Prostate gland (tissue), 2 donors: ENCODE measurements around the gene PCK1. TPM values are rescaled to one million over a fixed set of nuclear protein-coding genes. Genes with fewer than 3 reads are reported as not detected.

ENCODE experiments used
- DNase-seq: peaks from one replicate; pipeline ENCODE4 v3.0.0-alpha.2; 2019; ENCODE audit warnings: low spot score
- H3K27ac ChIP-seq, 2 donors: fragments of 200-600 bp; sonication (generic); 2 replicates each; pipeline ENCODE4 v1.5.1; 2017 to 2019
- H3K27me3 ChIP-seq: fragments of 200-600 bp; sonication (generic); replicated peaks from 2 replicates; pipeline ENCODE4 v1.5.1; 2019; ENCODE audit not compliant: insufficient read depth
- H3K36me3 ChIP-seq, 2 donors: fragments of 200-600 bp; sonication (generic); 1 replicate in 1 of 2; 2 replicates in 1 of 2; pipeline versions ENCODE4 v1.5.1 to v1.8.1; 2017 to 2019
- H3K4me1 ChIP-seq: fragments of 200-600 bp; sonication (generic); replicated peaks from 2 replicates; pipeline ENCODE4 v1.5.1; 2019
- H3K4me3 ChIP-seq, 2 donors: fragments of 200-600 bp; sonication (generic); 2 replicates each; pipeline ENCODE4 v1.5.1; 2017 to 2019
- H3K9me3 ChIP-seq: fragments of 200-600 bp; sonication (generic); 2 replicates; pipeline ENCODE4 v1.5.1; 2017
- CTCF ChIP-seq, 4 experiments: fragments of 200-600 bp in 2 of 4; fragments of 450-650 bp in 2 of 4; sonication (generic) in 2 of 4; IDR thresholded peaks; 1 replicate in 3 of 4; 2 replicates in 1 of 4; pipeline ENCODE4 v1.5.1; 2016 to 2019; ENCODE audit warnings: antibody characterized with exemption in 4 of 4, mild to moderate bottlenecking in 2 of 4, moderate library complexity in 2 of 4
- POLR2A ChIP-seq: fragments of 450-650 bp; IDR thresholded peaks from one replicate; pipeline ENCODE4 v1.6.1; 2016; ENCODE audit warnings: antibody characterized with exemption, mild to moderate bottlenecking
- POLR2AphosphoS5 ChIP-seq: sonication (generic); formaldehyde crosslinking; IDR thresholded peaks from one replicate; pipeline ENCODE4 v1.6.1; 2017; ENCODE audit warnings: antibody characterized with exemption
- WGBS: methylation state at CpG from one replicate; pipeline ENCODE4 v1.1.5; 2018; 5-methylcytosine and 5-hydroxymethylcytosine counted together
- intact Hi-C: fragments of 100-400 bp; cut with DNase I; formaldehyde crosslinking; loops from one replicate; pipeline ENCODE4 v1.14.2; 2022
- total RNA-seq, 2 donors: library from RNA; depleted of rRNA; stranded (reverse); fragments of >200 nt; gene quantifications; one replicate each; pipeline ENCODE4 v1.1.0, GENCODE V29; 2016

PCK1 gene
- total RNA-seq, 2 donors from 2014 or later: 0.68 TPM; not detected in 1

DNA sequence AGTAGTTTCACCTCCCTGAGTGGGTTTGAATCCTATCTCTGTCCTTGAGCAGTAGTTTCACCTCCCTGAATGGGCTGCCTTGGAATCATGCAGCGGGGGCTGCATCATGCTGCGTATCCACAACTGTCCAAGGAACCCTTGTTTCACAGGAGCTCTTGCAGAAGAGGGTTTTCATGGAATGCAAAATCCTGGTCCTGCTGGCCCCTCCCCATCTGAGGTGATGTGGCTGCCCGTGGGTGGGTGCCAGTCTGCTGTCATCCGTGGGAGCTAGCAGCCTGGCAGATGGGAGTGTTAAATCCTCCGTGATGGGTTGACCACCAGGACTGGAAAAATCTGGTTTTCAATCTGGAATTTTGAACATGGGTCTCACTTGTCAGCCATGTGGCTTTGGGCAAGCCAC, 37.6 kb downstream of the PCK1 start:
- DNase-seq: no peak
- no peak for TF ChIP-seq POLR2AphosphoS5
- TF ChIP-seq POLR2A: no peak
- TF ChIP-seq CTCF (IDR thresholded peaks at IDR 0.05): no peak
- Histone ChIP-seq H3K27me3 (no peaks in the 10 kb centered on the region), H3K4me1 (no peaks in the 10 kb centered on the region), H3K4me3 (no peak overlapping the region), H3K9me3 (no peaks in the 10 kb centered on the region), H3K27ac (no peak overlapping the region), H3K36me3 (no peaks in the 10 kb centered on the region)
- 84% methylated on average over 5 of the region's 5 CpGs for WGBS
- intact Hi-C loops: loop anchor here (5.0 kb wide), 1 partner anchor 54 kb away; no protein-coding TSS in a partner anchor

GRCh38 chr20:57600320-57601210, 39.7 kb downstream of the PCK1 start:
- intact Hi-C loops: no loop called here
- 80% methylated on average over 13 of the region's 13 CpGs for WGBS
- TF ChIP-seq POLR2A (no peak), POLR2AphosphoS5 (no peak), CTCF (IDR thresholded peaks at IDR 0.05) (no peak)

DNA sequence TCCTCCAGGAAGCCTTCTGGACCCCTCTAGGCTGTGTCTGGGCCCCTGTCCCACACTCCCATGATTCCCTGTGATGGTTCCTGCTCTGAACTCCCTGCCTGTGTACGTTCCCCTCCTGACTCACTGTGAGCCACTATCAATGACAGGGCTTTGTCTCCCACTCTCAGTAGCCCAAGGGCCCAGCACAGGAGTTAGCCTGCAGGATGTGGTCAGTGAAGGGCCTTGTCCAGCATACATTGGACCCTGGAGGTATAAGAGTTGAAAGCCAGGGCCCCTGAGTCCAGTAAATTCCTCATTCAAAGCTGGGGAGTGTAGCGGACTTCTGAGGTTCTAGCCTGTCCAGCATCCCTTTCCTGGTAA, 40.3 kb downstream of the PCK1 start:
- TF ChIP-seq CTCF (IDR thresholded peaks at IDR 0.05) (no peak), POLR2AphosphoS5 (no peak), POLR2A (no peak)
- Histone ChIP-seq H3K4me1 (no peaks in the 10 kb centered on the region), H3K27me3 (no peaks in the 10 kb centered on the region), H3K36me3 (no peaks in the 10 kb centered on the region), H3K4me3 (no peak overlapping the region), H3K9me3 (no peaks in the 10 kb centered on the region), H3K27ac (no peak overlapping the region)
- no peak for DNase-seq
- 80% methylated on average over 2 of the region's 2 CpGs for WGBS
- intact Hi-C loops: no loop called here

More at GRCh38 chr20:57600320-57601210, 39.7 kb downstream of the PCK1 start:
- no peaks in the 10 kb centered on the region for H3K4me1 ChIP-seq
- H3K9me3 ChIP-seq: no peaks in the 10 kb centered on the region
- no peaks in the 10 kb centered on the region for H3K36me3 ChIP-seq
- no peak for DNase-seq
- no peak overlapping the region for H3K4me3 ChIP-seq
- H3K27me3 ChIP-seq: no peaks in the 10 kb centered on the region
- no peak overlapping the region for H3K27ac ChIP-seq

DNA sequence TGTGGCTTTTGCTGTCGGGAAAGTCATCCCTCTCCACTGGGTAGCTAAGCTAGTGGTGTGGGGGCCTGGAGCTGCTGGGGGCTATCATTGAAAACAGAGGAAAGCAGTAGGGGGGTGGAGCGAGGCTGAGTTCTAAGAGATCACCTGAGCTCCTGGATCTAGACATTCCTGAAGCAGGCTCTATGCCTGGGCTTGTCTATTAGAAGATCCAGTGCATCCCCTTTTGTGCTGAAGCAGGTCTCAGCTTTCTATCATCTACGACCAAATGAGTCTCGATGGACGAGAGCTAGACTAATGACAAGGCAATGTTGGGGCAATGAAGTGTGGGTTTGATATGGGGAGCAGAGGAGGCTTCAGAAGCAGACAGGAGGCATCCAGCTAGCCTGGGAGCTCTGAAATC, 40.8 kb downstream of the PCK1 start:
- 81% methylated on average over 5 of the region's 5 CpGs for WGBS
- no peak overlapping the region for H3K4me3 ChIP-seq
- no peak for DNase-seq
- no peak for TF ChIP-seq CTCF (IDR thresholded peaks at IDR 0.05)
- H3K36me3 ChIP-seq: no peaks in the 10 kb centered on the region
- H3K4me1 ChIP-seq: no peaks in the 10 kb centered on the region
- H3K27me3 ChIP-seq: no peaks in the 10 kb centered on the region
- H3K27ac ChIP-seq: no peak overlapping the region
- intact Hi-C loops: no loop called here
- no peaks in the 10 kb centered on the region for H3K9me3 ChIP-seq

GRCh38 chr20:57603120-57603519, 42.2 kb downstream of the PCK1 start:
- Histone ChIP-seq H3K4me3 (no peak overlapping the region), H3K9me3 (no peaks in the 10 kb centered on the region), H3K4me1 (no peaks in the 10 kb centered on the region), H3K36me3 (no peaks in the 10 kb centered on the region), H3K27ac (no peak overlapping the region), H3K27me3 (no peaks in the 10 kb centered on the region)
- 89% methylated on average over 10 of the region's 10 CpGs for WGBS
- no peak for DNase-seq
- intact Hi-C loops: no loop called here
- TF ChIP-seq POLR2A (no peak), POLR2AphosphoS5 (no peak)
